SK-N-SH treated with all-trans-retinoic acid at 6 μM for 48 hours (cell line): ENCODE data around the gene CALM3.

Experiments used
- ATAC-seq: fragments of 200-7000 bp; cut with Tn5 transposase; 3 replicates; pipeline ENCODE4 v1.9.1; 2020; ENCODE audit warnings: mild to moderate bottlenecking, moderate library complexity
- ARNTL ChIP-seq: fragments of 450-650 bp; formaldehyde crosslinking; IDR thresholded peaks from 2 replicates; pipeline ENCODE4 v1.5.0; 2020; ENCODE audit warnings: low read depth, mild to moderate bottlenecking, moderate library complexity, borderline replicate concordance
- BACH2 ChIP-seq: fragments of 250-450 bp; sonication (Bioruptor Pico); IDR thresholded peaks from 2 replicates; pipeline ENCODE4 v1.9.0; 2021; ENCODE audit warnings: mild to moderate bottlenecking, borderline replicate concordance
- CSDC2 ChIP-seq: fragments of 250-450 bp; sonication (Bioruptor Pico); IDR thresholded peaks from 2 replicates; pipeline ENCODE4 v1.5.0; 2020; ENCODE audit warnings: mild to moderate bottlenecking, moderate library complexity
- GLIS3 ChIP-seq: fragments of 250-450 bp; sonication (Bioruptor Pico); IDR thresholded peaks from 2 replicates; pipeline ENCODE4 v1.5.0; 2020; ENCODE audit warnings: mild to moderate bottlenecking, moderate library complexity
- OSR1 ChIP-seq: fragments of 250-450 bp; sonication (Bioruptor Pico); IDR thresholded peaks from 2 replicates; pipeline ENCODE4 v1.8.0; 2022; ENCODE audit warnings: moderate library complexity, mild to moderate bottlenecking, inconsistent platforms
- PPARA ChIP-seq: fragments of 250-450 bp; sonication (Bioruptor Pico); IDR thresholded peaks from 2 replicates; pipeline ENCODE4 v1.5.0; 2020; ENCODE audit warnings: mild to moderate bottlenecking, borderline replicate concordance
- RARB ChIP-seq: fragments of 250-450 bp; sonication (Bioruptor Pico); IDR thresholded peaks from 2 replicates; pipeline ENCODE4 v1.8.0; 2021; ENCODE audit warnings: mild to moderate bottlenecking, moderate library complexity
- SNAI2 ChIP-seq: fragments of 250-450 bp; sonication (Bioruptor Pico); IDR thresholded peaks from 2 replicates; pipeline ENCODE4 v1.5.0; 2020; ENCODE audit warnings: mild to moderate bottlenecking, moderate library complexity
- TCF4 ChIP-seq: fragments of 250-450 bp; sonication (Bioruptor Pico); IDR thresholded peaks from 2 replicates; pipeline ENCODE4 v1.8.0; 2021; ENCODE audit warnings: mild to moderate bottlenecking, moderate library complexity, borderline replicate concordance
- TOX ChIP-seq: fragments of 250-450 bp; sonication (Bioruptor Pico); IDR thresholded peaks from 2 replicates; pipeline ENCODE4 v1.8.0; 2021; ENCODE audit warnings: mild to moderate bottlenecking, moderate library complexity, borderline replicate concordance
- ZC3H10 ChIP-seq: fragments of 250-450 bp; sonication (Bioruptor Pico); IDR thresholded peaks from 2 replicates; pipeline ENCODE4 v1.5.1; 2021; ENCODE audit warnings: mild to moderate bottlenecking, moderate library complexity
- ZFP3 ChIP-seq: fragments of 250-450 bp; sonication (Bioruptor Pico); IDR thresholded peaks from 2 replicates; pipeline ENCODE4 v1.5.0; 2020; ENCODE audit warnings: mild to moderate bottlenecking, moderate library complexity
- ZFP30 ChIP-seq: fragments of 450-650 bp; formaldehyde crosslinking; IDR thresholded peaks from 2 replicates; pipeline ENCODE4 v1.5.0; 2022; ENCODE audit warnings: mild to moderate bottlenecking, moderate library complexity
- ZNF565 ChIP-seq: fragments of 450-650 bp; formaldehyde crosslinking; conservative IDR thresholded peaks from 2 replicates; pipeline ENCODE4 v1.5.0; 2020; ENCODE audit warnings: low read depth, mild to moderate bottlenecking, moderate library complexity
- ZNF70 ChIP-seq: fragments of 450-650 bp; formaldehyde crosslinking; IDR thresholded peaks from 2 replicates; pipeline ENCODE4 v1.5.0; 2020; ENCODE audit warnings: mild to moderate bottlenecking, moderate library complexity
- ZNF8 ChIP-seq: fragments of 450-650 bp; formaldehyde crosslinking; IDR thresholded peaks from 2 replicates; pipeline ENCODE4 v1.5.0; 2020; ENCODE audit warnings: mild to moderate bottlenecking, moderate library complexity
- TF ChIP-seq, protein P1 (sequence below): fragments of 250-450 bp; sonication (Bioruptor Pico); IDR thresholded peaks from 2 replicates; pipeline ENCODE4 v1.5.1; 2020; ENCODE audit warnings: low read depth, mild to moderate bottlenecking, moderate library complexity
- TF ChIP-seq, protein P2 (sequence below): fragments of 250-450 bp; sonication (Bioruptor Pico); IDR thresholded peaks from 2 replicates; pipeline ENCODE4 v1.8.0; 2021; ENCODE audit warnings: low read depth, mild to moderate bottlenecking, moderate library complexity, borderline replicate concordance
- TF ChIP-seq, protein P3 (sequence below): fragments of 250-450 bp; sonication (Bioruptor Pico); IDR thresholded peaks from 2 replicates; pipeline ENCODE4 v1.5.1; 2021; ENCODE audit warnings: mild to moderate bottlenecking, moderate library complexity
- TF ChIP-seq, protein P4 (sequence below): fragments of 250-450 bp; sonication (Bioruptor Pico); IDR thresholded peaks from 2 replicates; pipeline ENCODE4 v1.5.0; 2020; ENCODE audit warnings: mild to moderate bottlenecking, moderate library complexity
- TF ChIP-seq, protein P5 (sequence below): fragments of 250-450 bp; sonication (Bioruptor Pico); IDR thresholded peaks from 2 replicates; pipeline ENCODE4 v1.8.0; 2020; ENCODE audit warnings: mild to moderate bottlenecking, moderate library complexity, borderline replicate concordance

The CALM3 gene

DNA sequence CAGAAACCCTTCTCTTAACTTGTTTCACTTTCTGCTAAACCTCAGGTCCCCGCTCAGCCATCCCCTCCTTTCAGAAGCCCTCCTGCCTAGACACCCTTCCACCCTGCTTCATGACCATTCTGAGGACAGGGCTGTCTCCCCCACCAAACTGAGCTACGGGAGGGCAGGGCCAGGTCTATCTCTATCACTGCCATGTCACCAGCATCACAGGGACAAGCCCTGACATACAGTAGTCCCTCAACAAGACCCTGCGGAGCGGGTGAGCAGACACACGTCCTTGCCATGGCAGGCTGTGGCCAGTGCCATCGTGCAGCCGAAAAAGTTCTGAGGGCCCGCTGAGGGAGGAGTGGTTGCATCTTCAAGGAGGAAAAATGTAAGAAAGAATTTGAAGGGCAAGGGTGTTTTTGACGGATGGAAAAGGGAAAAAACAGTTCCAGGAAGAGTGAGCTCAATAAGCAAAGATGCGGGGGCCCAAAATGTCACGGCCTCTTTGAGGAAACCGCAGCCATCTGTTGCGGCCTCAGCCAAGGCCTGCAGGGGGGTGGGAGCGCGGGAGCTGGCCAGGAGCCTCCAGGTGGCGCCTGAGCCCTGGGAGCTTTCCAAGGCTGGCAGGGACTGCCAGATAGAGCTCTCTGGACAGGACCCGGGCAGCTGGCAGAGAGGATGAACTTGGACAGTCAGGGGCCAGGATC is 15.6 kb downstream of the CALM3 start (continued):
- TF ChIP-seq OSR1: no peak
- TF ChIP-seq, protein P1, sequence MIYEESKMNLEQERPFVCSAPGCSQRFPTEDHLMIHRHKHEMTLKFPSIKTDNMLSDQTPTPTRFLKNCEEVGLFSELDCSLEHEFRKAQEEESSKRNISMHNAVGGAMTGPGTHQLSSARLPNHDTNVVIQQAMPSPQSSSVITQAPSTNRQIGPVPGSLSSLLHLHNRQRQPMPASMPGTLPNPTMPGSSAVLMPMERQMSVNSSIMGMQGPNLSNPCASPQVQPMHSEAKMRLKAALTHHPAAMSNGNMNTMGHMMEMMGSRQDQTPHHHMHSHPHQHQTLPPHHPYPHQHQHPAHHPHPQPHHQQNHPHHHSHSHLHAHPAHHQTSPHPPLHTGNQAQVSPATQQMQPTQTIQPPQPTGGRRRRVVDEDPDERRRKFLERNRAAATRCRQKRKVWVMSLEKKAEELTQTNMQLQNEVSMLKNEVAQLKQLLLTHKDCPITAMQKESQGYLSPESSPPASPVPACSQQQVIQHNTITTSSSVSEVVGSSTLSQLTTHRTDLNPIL (CRISPR knock-in tag): no peak
- 0 out of 2 replicates have a peak, but pooled peaks have one; percentile 36 for TF ChIP-seq ZNF565 (CRISPR knock-in tag)
- no peak for TF ChIP-seq ZNF8 (CRISPR knock-in tag)

DNA sequence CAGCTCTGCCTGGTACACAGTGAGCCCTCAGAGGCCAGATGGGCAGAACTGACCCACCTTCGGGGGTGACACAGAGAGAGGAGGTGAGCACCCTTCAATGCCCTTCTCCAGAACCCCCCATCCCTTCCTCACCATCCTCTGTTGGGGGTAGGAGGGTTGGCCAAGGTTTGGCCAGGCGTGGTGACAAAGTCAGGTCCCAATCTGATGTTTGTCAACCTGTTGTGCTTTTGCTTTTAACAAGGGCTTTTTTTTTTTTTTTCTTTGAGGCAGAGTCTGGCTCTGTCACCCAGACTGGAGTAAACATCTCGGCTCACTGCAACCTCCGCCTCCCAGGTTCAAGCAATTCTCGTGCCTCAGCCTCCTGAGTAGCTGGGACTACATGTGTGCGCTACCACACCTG is 16.5 kb downstream of the CALM3 start:
- TF ChIP-seq ARNTL (no peak), ZNF70 (no peak), ZNF565 (CRISPR knock-in tag) (no peak), ZNF8 (CRISPR knock-in tag) (no peak), BACH2 (no peak), ZFP30 (CRISPR knock-in tag) (no peak), SNAI2 (CRISPR knock-in tag) (no peak), ZC3H10 (CRISPR knock-in tag) (no peak), TOX (no peak), PPARA (CRISPR knock-in tag) (no peak), GLIS3 (CRISPR knock-in tag) (no peak), ZFP3 (CRISPR knock-in tag) (no peak), RARB (no peak), OSR1 (no peak), CSDC2 (no peak)
- TF ChIP-seq, protein P2, sequence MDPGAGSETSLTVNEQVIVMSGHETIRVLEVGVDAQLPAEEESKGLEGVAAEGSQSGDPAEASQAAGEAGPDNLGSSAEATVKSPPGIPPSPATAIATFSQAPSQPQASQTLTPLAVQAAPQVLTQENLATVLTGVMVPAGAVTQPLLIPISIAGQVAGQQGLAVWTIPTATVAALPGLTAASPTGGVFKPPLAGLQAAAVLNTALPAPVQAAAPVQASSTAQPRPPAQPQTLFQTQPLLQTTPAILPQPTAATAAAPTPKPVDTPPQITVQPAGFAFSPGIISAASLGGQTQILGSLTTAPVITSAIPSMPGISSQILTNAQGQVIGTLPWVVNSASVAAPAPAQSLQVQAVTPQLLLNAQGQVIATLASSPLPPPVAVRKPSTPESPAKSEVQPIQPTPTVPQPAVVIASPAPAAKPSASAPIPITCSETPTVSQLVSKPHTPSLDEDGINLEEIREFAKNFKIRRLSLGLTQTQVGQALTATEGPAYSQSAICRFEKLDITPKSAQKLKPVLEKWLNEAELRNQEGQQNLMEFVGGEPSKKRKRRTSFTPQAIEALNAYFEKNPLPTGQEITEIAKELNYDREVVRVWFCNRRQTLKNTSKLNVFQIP: no peak
- TF ChIP-seq, protein P3, sequence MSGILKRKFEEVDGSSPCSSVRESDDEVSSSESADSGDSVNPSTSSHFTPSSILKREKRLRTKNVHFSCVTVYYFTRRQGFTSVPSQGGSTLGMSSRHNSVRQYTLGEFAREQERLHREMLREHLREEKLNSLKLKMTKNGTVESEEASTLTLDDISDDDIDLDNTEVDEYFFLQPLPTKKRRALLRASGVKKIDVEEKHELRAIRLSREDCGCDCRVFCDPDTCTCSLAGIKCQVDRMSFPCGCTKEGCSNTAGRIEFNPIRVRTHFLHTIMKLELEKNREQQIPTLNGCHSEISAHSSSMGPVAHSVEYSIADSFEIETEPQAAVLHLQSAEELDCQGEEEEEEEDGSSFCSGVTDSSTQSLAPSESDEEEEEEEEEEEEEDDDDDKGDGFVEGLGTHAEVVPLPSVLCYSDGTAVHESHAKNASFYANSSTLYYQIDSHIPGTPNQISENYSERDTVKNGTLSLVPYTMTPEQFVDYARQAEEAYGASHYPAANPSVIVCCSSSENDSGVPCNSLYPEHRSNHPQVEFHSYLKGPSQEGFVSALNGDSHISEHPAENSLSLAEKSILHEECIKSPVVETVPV: no peak
- TF ChIP-seq, protein P4, sequence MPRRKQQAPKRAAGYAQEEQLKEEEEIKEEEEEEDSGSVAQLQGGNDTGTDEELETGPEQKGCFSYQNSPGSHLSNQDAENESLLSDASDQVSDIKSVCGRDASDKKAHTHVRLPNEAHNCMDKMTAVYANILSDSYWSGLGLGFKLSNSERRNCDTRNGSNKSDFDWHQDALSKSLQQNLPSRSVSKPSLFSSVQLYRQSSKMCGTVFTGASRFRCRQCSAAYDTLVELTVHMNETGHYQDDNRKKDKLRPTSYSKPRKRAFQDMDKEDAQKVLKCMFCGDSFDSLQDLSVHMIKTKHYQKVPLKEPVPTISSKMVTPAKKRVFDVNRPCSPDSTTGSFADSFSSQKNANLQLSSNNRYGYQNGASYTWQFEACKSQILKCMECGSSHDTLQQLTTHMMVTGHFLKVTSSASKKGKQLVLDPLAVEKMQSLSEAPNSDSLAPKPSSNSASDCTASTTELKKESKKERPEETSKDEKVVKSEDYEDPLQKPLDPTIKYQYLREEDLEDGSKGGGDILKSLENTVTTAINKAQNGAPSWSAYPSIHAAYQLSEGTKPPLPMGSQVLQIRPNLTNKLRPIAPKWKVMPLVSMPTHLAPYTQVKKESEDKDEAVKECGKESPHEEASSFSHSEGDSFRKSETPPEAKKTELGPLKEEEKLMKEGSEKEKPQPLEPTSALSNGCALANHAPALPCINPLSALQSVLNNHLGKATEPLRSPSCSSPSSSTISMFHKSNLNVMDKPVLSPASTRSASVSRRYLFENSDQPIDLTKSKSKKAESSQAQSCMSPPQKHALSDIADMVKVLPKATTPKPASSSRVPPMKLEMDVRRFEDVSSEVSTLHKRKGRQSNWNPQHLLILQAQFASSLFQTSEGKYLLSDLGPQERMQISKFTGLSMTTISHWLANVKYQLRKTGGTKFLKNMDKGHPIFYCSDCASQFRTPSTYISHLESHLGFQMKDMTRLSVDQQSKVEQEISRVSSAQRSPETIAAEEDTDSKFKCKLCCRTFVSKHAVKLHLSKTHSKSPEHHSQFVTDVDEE: no peak
- ATAC-seq: no peak

DNA sequence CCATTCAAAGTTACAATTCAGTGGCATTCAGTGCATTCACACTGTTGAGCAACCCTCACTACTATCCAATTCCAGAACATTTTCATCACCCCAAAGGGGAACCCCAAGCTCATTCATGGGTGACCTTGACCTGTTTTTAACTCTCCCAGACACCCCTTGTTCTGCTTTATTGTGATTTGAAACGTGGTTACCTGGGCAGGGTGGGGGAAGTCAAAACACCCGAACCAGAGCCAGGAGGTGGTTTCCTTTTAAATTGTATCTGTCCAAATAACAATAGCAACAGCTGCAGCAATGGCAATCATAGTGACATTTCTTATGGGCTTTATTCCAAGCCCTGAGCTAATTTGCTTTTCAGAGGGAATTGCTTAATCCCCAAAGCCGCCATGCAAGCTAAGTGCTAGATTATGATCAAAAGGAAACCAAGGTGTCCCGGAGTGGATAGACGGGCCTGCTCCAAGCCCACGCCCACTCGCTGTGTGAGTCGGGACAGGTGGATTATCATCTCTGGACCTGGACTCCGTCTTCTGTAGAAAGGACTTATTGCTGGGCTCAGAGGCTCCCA is 17.6 kb downstream of the CALM3 start:
- TF ChIP-seq RARB: no peak
- no peak for TF ChIP-seq ZNF565 (CRISPR knock-in tag)
- TF ChIP-seq, protein P5, sequence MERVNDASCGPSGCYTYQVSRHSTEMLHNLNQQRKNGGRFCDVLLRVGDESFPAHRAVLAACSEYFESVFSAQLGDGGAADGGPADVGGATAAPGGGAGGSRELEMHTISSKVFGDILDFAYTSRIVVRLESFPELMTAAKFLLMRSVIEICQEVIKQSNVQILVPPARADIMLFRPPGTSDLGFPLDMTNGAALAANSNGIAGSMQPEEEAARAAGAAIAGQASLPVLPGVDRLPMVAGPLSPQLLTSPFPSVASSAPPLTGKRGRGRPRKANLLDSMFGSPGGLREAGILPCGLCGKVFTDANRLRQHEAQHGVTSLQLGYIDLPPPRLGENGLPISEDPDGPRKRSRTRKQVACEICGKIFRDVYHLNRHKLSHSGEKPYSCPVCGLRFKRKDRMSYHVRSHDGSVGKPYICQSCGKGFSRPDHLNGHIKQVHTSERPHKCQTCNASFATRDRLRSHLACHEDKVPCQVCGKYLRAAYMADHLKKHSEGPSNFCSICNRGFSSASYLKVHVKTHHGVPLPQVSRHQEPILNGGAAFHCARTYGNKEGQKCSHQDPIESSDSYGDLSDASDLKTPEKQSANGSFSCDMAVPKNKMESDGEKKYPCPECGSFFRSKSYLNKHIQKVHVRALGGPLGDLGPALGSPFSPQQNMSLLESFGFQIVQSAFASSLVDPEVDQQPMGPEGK: no peak
- TF ChIP-seq BACH2: no peak
- TF ChIP-seq ARNTL: no peak
- TF ChIP-seq ZFP30 (CRISPR knock-in tag): no peak
- TF ChIP-seq, protein P1 (CRISPR knock-in tag): no peak
- no peak for TF ChIP-seq TCF4 (CRISPR knock-in tag)
- no peak for TF ChIP-seq ZFP3 (CRISPR knock-in tag)
- TF ChIP-seq CSDC2: no peak
- TF ChIP-seq, all 23 proteins: peak for 0
- no peak for ATAC-seq
